DMS 273 (cell line): ENCODE data around the gene PRDM9.
"Not testable (repeated sequence)": the region's sequence is repeated elsewhere in the genome, so short reads cannot be mapped to it uniquely, and the experiment has no call there.

Experiments
- DNase-seq: peaks from one replicate; lab custom pipeline; 2025; ENCODE audit not compliant: unreplicated experiment; lab: John Stamatoyannopoulos, UW

PRDM9 gene

DNA sequence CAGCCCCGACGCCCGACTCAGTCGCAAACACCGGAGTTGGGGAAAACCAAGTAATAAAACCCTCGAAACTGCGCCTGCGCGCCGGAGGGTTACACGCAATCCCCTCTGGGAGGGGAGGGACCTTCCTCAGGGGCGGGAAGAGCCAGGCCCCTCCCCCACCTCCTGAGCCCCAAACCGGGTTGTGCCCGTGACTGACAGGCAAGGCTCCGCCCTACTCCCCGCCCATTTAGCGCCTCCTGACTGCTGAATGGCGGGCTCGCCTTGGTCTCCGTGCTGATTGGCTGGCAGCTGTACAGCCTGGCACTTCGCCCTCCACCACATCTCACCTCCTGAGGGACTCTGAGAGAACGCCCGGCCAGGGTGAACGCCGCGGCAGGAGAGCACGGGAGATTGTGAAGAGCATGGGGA is at the start of gene PRDM9:
Gene PRDM9 (plus strand): TSS at position 332 of the 408 bp plus-strand sequence. CDS start 1,425 bp downstream, outside the sequence.
- DNase-seq = no peak

DNA sequence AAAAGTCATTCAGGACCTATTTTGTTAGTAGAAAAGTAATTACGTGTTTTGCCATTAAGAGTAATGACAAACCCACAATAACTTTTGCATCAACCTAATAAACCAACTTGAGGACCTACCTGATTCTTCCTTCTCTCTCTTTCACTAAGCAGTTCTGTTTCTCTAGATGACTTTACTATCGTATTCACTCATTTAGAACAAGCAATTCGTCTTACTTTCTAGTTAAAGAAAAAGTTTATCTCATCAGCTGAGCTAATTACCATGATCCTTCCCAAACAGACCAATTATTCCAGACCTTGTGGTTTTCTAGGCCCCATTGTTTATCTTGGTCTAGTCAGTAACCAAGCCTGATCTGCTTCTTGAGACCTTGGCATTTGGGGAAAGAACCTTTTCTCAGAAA is 49.6 kb upstream of the PRDM9 start:
- no peak for DNase-seq

DNA sequence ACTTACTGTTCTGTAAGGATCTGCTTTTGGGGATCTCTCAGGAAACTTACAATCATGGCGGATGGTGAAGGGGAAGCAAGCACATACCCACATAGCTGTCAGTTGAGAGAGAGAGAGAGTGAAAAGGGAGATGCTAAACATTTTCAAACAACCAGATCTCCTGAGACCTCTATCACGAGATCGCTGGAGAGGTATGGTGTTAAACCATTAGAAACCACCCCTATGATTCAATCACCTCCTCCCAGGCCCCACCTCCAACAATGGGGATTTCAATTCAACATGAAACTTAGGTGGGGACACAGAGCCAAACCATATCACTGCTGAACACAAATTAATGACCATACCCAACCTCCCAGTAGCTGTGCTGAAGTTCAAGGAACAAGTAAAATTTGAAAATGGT is 48.2 kb upstream of the PRDM9 start:
- DNase-seq = no peak

GRCh38 chr5:23461576-23461975 is 45.8 kb upstream of the PRDM9 start:
- DNase-seq = no peak

- DNase-seq = peak; percentile 29
Observed at GRCh38 chr5:23466401-23466912, 41.0 kb upstream of the PRDM9 start.

- DNase-seq = no peak
Observed at GRCh38 chr5:23468658-23469057, 38.8 kb upstream of the PRDM9 start.

- no peak for DNase-seq
Observed at GRCh38 chr5:23473915-23474314, 33.5 kb upstream of the PRDM9 start.

DNA sequence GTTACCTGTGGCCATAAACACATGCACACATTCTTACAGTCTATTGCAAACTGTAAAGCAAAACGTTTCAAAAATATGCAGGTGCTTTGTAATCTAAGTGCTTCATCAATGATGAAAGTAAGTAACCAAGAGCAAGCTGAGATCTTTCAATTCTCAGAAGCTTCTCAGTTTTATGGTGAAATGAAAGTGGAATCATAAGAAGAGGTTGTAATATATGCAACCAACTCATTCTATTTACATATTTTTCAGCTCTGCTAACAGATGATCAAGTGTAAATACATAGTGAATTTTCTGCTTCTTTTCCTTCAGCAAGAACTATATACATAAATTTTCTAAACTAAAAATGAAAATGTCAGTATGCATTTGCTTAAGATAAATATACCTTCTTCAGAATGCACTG is 33.1 kb upstream of the PRDM9 start:
- DNase-seq = no peak

GRCh38 chr5:23476580-23476979 is 30.8 kb upstream of the PRDM9 start:
- no peak for DNase-seq

DNA sequence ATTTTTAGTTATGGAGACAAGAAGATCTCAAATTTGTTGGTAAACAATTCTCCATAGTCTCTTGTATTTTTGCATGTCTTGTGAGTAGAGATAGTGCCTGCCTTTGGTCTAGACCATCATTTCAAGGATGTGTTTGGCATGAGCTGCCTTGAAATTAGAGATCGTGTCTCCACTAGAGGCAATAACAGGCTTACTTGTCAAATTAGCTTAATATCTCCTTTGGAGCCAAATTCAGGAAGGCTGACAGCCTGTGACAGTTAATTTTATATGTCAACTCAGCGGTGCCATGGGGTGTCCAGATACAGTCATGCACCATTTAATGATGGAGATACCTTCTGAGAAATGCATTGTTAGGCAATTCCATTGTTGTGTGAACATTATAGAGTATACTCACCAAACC is 24.8 kb upstream of the PRDM9 start:
- DNase-seq = no peak

- no peak for DNase-seq
Observed at GRCh38 chr5:23483090-23483489, 24.3 kb upstream of the PRDM9 start.

- no peak for DNase-seq
Observed at GRCh38 chr5:23484096-23484495, 23.3 kb upstream of the PRDM9 start.

DNA sequence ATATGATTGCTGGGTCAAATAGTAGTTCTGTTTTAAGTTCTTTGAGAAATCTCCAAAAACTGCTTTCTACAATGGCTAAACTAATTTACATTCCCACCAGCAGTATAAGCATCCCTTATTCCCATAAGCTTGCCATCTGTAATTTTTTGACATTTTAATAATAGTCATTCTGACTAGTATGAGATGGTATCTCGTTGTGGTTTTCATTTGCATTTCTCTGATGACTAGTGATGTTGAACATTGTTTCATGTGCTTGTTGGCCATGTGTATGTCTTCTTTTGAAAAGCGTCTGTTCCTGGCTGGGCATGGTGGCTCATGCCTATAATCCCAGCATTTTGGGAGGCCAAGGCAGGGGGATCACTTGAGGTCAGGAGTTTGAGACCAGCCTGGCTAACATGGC is 21.2 kb upstream of the PRDM9 start:
- DNase-seq = not testable (repeated sequence)

DNA sequence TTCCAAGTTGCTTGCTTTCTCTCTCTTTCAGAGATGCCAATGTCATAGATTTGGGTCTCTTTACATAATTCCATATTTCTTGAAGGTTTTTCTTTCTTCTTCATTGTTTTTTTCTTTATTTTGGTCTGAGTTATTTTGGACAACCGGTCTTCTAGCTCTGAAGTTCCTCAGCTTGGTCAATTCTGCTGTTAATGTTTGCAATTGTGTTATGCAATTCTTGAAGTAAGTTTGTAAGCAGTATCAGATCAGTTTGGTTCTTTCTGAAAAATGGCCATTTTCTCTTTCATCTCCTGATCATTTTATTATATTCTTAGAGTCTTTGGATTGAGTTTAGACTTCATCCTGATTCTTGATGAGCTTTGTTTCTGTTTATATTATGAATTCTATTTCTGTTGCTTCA is 16.4 kb upstream of the PRDM9 start:
- DNase-seq = no peak

DNA sequence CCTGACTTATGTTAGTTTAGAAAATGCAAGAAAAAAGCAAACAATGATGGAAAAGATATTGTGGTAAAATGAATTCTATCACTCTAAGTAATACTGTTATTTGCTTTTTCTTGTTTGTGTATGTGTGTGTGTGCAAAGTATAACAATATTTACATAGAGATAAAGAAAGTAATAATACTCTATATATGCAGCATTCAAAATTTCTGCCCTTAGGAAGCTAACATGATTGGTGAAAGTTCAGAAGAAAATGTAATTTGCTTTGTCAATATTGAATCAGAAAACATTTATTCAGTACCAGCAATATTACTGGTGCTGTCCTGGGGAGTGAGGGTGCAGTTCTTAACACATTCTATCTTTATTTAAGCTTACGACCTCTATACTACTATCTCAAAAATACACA is 12.9 kb upstream of the PRDM9 start:
- no peak for DNase-seq

- DNase-seq = no peak
Observed at GRCh38 chr5:23496576-23496975, 10.8 kb upstream of the PRDM9 start.

GRCh38 chr5:23506329-23507236 is 826 bp upstream of the PRDM9 start:
- no peak for DNase-seq

GRCh38 chr5:23510434-23510833 is 3.0 kb downstream of the PRDM9 start:
- DNase-seq = not testable (repeated sequence)

DNA sequence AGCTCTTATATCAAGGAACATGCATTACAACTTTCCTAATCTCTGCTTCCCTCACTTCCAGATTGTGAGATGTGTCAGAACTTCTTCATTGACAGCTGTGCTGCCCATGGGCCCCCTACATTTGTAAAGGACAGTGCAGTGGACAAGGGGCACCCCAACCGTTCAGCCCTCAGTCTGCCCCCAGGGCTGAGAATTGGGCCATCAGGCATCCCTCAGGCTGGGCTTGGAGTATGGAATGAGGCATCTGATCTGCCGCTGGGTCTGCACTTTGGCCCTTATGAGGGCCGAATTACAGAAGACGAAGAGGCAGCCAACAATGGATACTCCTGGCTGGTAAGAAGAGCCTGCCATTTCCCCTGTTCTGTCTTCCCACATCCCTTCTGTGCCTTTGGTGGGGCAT is 15.1 kb downstream of the PRDM9 start:
- no peak for DNase-seq

DNA sequence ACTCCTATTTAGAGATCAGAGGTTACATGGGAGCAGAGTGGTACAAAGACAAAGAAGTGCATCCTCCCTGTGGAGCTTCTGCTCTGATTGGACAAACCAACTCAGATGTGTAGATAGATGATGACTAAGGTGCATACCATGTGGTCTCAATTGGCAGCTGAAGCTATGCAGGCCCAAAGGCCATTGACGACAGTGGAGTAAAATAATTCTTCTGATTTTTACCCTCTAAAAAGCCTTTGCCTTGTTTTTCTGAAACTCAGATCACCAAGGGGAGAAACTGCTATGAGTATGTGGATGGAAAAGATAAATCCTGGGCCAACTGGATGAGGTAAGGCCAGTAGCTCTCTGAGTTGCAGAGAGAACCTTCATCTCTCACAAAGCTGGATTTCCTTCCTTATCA is 15.6 kb downstream of the PRDM9 start:
- no peak for DNase-seq

GRCh38 chr5:23523998-23524397 is 16.6 kb downstream of the PRDM9 start:
- no peak for DNase-seq

DNA sequence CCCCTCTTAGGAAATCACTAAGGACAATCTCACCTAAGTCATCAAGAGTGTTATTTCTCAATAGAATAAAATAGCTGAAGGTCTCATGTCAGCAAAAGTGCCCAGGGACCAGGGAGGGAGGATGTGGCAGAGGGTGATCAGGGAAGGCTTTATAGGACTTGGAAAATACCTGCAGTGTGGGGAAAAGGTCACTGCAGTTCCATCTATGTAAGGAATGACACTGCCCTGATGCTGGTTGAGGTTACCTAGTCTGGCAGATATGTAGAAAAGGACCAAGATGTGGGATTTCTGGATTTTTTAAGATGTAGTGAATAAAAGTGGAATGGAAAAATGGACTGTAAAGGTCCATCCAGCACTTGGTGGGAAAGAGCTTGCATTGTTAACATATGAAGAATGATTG is 18.3 kb downstream of the PRDM9 start:
- DNase-seq = no peak

DNA sequence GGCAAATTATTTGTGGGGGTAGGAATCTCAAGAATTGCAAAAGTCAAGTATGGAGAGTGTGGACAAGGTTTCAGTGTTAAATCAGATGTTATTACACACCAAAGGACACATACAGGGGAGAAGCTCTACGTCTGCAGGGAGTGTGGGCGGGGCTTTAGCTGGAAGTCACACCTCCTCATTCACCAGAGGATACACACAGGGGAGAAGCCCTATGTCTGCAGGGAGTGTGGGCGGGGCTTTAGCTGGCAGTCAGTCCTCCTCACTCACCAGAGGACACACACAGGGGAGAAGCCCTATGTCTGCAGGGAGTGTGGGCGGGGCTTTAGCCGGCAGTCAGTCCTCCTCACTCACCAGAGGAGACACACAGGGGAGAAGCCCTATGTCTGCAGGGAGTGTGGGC is 19.2 kb downstream of the PRDM9 start:
- DNase-seq = not testable (repeated sequence)
